Right cardiac atrium (tissue), 5 donors: ENCODE data around the gene STX18. TPM values are rescaled to one million over a fixed set of nuclear protein-coding genes. Genes with fewer than 3 reads are reported as not detected.

Source experiments
- ATAC-seq, 2 donors: fragments of 200-7000 bp; cut with Tn5 transposase; one replicate each; pipeline versions ENCODE4 v1.8.0 to v1.9.1; 2020; ENCODE audit warnings: moderate library complexity in 2 of 2, mild to moderate bottlenecking in 1 of 2
- DNase-seq, 3 donors: peaks; one replicate each; pipeline ENCODE4 v3.0.0-alpha.2; 2020
- H3K27ac ChIP-seq: one replicate; pipeline ENCODE4 v1.5.1; 2013; ENCODE audit warnings: mild to moderate bottlenecking, low read length, control low read depth, moderate library complexity
- H3K27me3 ChIP-seq: one replicate; pipeline ENCODE4 v1.6.1; 2013; ENCODE audit not compliant: control insufficient read depth, insufficient read depth
- H3K4me1 ChIP-seq: one replicate; pipeline ENCODE4 v1.6.1; 2013; ENCODE audit warnings: low read length; ENCODE audit not compliant: control insufficient read depth, insufficient read depth
- H3K4me3 ChIP-seq: one replicate; pipeline ENCODE4 v1.5.1; 2013; ENCODE audit warnings: low read length, control low read depth
- H3K9me3 ChIP-seq: one replicate; pipeline ENCODE4 v1.6.1; 2013; ENCODE audit warnings: low read length; ENCODE audit not compliant: control insufficient read depth
- WGBS: extraction: QIAGEN DNeasy Blood & Tissue Kit; methylation state at CpG from one replicate; pipeline ENCODE4 v1.1.7; 2013; 5-methylcytosine and 5-hydroxymethylcytosine counted together
- intact Hi-C, 4 donors: fragments of 100-400 bp; cut with DNase I; formaldehyde crosslinking; loops; one replicate each; pipeline versions ENCODE4 v1.11.0 to v1.14.0; 2022 to 2023
- long read RNA-seq, 4 donors: library from polyadenylated mRNA; unstranded; transcript quantifications; one replicate each; pipeline ENCODE4 v2.0.0, GENCODE V29; 2020 to 2021
- polyA plus RNA-seq: library from polyadenylated mRNA; stranded (reverse); fragments of 200-250 nt; gene quantifications from one replicate; pipeline ENCODE4 v1.2.3, GENCODE V29; 2013
- total RNA-seq, 4 donors: library from RNA; stranded (reverse); fragmentation: NEBNext Ultra II Directional; extraction: Animal tissue kit (Norgen Biotek cat#: 25700); gene quantifications; one replicate each; pipeline ENCODE4 v1.2.1, GENCODE V29; 2021
- donor health status: healthy with polysubstance abuse.
- donor health status: DM: no; HTN: yes; CAD: no.
- donor health status: DM: no; HTN: no; CAD: no.
- donor health status: DM: no; HTN: yes; CAD: no; lungs with severe emphysema.
- donor health status: DM: yes; HTN: yes; CAD: no.

STX18 gene
- total RNA-seq (10 to 100 TPM; 15.4 to 25.9 (median 17.7) TPM), polyA plus RNA-seq (14.9 TPM)
- long read RNA-seq, donor 1, transcript STX18-201 (11 exons, 2,138 nt), result major isoform, 31 of 36 reads
- long read RNA-seq, donor 1, partial matches to known transcripts, result 1 of 36 reads
- long read RNA-seq, donor 1, other reads (novel, unspliced or antisense), result 3 of 36 reads
- long read RNA-seq, donor 2, transcript STX18-201 (11 exons, 2,138 nt), result major isoform, 14 of 14 reads
- long read RNA-seq, donor 2, partial matches to known transcripts, result 0 of 14 reads
- long read RNA-seq, donor 2, other reads (novel, unspliced or antisense), result 0 of 14 reads
- long read RNA-seq, donor 3, transcript STX18-201 (11 exons, 2,138 nt), result major isoform, 82 of 95 reads
- long read RNA-seq, donor 3, partial matches to known transcripts, result 3 of 95 reads
- long read RNA-seq, donor 3, other reads (novel, unspliced or antisense), result 9 of 95 reads
- long read RNA-seq, donor 4, transcript STX18-201 (11 exons, 2,138 nt), result major isoform, 26 of 31 reads
- long read RNA-seq, donor 4, partial matches to known transcripts, result 0 of 31 reads
- long read RNA-seq, donor 4, other reads (novel, unspliced or antisense), result 5 of 31 reads

DNA sequence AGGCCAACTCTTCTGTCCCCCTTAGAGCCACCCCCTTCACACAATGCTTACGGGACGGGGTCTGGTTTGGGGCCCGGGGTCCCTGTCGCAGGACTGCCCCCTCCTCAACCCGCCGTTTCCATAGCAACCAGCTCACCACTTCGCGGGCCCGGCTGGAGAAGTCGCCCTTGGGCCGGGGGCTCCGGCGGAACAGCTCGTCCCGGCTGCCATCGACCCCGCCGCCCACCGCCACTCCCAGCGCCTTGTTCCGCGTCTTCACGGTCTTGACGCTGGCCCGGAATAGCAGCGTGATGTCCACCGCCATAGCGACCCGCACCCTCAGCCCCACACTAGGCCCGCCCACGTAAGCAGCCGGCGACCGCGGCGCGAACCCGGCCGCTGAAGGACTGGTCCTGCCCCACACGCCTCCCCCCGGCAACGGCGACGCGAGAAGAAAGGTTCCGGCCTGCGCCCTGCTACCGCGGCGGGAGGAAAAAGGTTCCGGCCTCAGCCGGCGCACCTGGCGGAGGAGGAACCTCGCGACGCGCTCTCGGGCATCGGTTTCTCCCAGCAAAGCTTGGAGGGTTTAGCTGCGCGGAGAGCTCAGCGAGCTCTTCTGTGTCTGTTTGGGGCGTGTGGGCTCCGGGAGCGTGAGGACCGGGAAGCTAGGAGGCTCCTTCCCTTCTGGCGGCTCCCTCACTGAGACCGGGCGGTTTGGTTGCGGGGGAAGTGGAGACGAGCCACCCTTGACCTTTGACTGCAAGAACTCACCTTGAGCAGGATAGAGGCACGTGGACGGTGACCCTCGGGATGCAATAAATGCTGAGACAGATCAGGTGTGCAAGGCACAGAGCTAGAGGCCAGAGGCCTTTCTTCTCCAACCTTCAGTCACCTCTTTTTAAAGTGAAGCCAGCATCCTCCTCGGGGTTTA lies at the start of gene STX18:
Gene STX18 (minus strand): TSS at position 388 of the 910 bp plus-strand sequence. CDS start 84 bp downstream, at position 304.
- WGBS, result under 1% methylated on average over 76 of the region's 76 CpGs
- ATAC-seq (peak; percentile 97 to 99), DNase-seq (peak; percentile 85 to 94 (median 93))
- intact Hi-C loops, result no loop called here
- Histone ChIP-seq H3K27me3 (no peaks in the 10 kb centered on the region), H3K9me3 (no peaks in the 10 kb centered on the region), H3K27ac (peak within 1 kb of the TSS; percentile 26), H3K4me1 (peaks cover 4% of the 10 kb centered on the region), H3K4me3 (peak within 1 kb of the TSS; percentile 68)

DNA sequence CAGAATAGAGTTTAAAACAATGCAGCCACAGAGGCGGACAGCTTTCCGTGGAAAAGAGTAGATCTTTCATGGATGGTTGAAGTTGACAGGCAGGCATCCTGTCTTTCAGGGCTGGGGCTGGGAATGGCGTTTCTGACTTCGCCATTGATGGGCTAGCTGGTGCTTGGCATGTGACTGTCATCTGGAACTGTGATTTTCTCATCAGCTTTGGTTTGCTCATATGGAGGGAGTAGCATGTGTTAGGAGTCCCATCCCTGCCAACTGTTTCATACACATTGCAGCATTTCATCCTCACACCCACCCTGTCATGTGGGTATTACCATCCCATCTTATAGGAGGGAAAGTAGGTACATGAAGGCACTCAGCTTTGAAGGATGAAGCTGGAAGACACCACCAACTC lies 49.2 kb upstream of the STX18 start:
- no peak for ATAC-seq
- H3K27ac ChIP-seq, result no peak overlapping the region
- intact Hi-C loops, result no loop called here
- no peaks in the 10 kb centered on the region for H3K4me1 ChIP-seq
- peaks cover 3% of the 10 kb centered on the region for H3K9me3 ChIP-seq
- no peaks in the 10 kb centered on the region for H3K27me3 ChIP-seq
- DNase-seq, result no peak
- WGBS, result 84% methylated on average over 4 of the region's 4 CpGs
- H3K4me3 ChIP-seq, result no peak overlapping the region

DNA sequence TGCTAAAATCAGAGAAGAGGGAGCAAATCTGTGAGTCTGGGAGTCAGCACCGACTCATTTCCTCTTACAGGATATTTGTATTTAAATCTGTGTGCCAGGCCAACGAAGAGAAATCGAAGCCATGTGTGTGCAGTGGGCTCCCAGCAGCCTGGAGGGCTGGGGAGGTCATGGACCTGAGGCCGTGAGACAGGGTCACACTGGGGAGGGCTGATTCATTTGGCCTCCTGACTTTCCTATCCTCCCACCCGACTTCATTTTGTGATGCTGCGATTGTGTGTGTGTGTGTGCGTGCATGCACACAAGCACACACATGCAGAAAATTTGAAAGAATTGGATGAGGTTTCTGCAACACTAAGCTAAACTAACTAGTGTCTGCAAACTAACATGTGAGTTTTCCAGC lies 48.7 kb upstream of the STX18 start:
- Histone ChIP-seq H3K27me3 (no peaks in the 10 kb centered on the region), H3K27ac (no peak overlapping the region), H3K4me1 (no peaks in the 10 kb centered on the region), H3K4me3 (no peak overlapping the region), H3K9me3 (peaks cover 3% of the 10 kb centered on the region)
- 65% methylated on average over 7 of the region's 7 CpGs for WGBS
- intact Hi-C loops, result no loop called here
- DNase-seq (no peak), ATAC-seq (no peak)

DNA sequence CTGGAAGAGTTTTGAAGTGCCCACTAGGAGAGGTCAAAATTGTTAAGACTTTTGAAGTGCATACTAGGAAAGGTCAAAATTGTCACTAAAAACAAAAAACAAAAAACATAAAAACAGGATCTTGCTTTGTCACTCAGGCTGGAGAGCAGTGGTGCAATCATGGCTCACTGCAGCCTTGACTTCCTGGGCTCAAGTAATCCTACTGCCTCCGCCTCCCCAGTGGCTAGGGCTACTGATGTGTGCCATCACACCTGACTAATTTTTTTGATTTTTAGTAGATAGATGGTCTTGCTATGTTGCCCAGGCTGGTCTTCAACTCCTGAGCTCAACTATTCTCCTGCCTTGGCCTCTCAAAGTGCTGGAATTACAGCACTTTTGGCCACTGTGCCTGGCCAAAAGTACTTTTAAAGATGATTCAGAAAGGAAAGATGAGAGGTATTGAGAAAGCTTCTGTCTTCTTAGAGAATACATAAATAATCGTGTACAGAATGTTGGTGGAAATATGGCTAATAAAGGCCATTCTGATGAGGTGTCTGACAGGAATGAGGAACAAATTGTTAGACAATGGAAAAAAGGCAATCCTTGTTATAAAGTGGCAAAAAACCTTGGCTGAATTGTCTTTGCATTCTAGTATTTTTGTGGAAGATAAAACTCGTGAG lies 43.3 kb upstream of the STX18 start:
- H3K9me3 ChIP-seq, result no peaks in the 10 kb centered on the region
- no peak overlapping the region for H3K27ac ChIP-seq
- DNase-seq, result no peak
- no peaks in the 10 kb centered on the region for H3K27me3 ChIP-seq
- H3K4me3 ChIP-seq, result no peak overlapping the region
- intact Hi-C loops, result no loop called here
- no peaks in the 10 kb centered on the region for H3K4me1 ChIP-seq
- ATAC-seq, result no peak
- 77% methylated on average over 3 of the region's 3 CpGs for WGBS

DNA sequence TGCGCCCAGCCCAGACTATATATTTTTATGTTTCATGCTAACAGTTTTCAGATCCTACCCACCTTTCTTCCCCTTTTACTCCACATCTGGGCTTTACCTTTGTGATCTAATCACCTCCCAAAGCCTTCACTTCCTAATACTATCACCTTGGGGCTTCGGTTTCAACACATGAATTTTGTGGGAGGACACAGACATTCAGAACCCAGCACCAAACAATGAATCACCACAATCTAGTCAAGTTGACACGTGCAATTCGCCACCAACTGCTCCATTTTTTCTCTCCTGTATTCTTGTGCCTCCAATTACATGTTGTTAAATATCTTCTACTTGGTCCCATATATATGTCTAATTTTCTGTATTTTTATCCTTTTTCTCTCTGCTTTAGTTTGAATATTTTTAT lies 41.8 kb upstream of the STX18 start:
- H3K4me1 ChIP-seq, result no peaks in the 10 kb centered on the region
- H3K27me3 ChIP-seq, result no peaks in the 10 kb centered on the region
- ATAC-seq, result no peak
- 91% methylated on average over 4 of the region's 4 CpGs for WGBS
- intact Hi-C loops, result no loop called here
- no peak for DNase-seq
- no peaks in the 10 kb centered on the region for H3K9me3 ChIP-seq
- H3K27ac ChIP-seq, result no peak overlapping the region
- H3K4me3 ChIP-seq, result no peak overlapping the region

DNA sequence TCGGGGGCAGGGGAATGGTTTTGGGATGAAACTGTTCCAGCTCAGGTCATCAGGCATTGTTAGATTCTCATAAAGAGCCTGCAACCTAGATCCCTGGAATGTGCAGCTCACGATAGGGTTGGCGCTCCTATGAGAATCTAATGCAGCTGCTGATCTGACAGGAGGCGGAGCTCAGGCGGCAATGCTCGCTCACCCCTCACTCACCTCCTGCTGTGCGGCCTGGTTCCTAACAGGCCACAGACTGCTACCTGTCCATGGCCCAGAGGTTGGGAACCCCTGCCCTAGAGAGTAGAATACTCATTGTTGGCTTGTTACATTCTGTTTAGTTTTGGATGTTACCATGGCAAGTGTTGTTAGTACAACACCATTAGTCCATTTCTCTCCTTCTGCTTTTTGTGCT lies 40.8 kb upstream of the STX18 start:
- no peak overlapping the region for H3K27ac ChIP-seq
- intact Hi-C loops, result no loop called here
- no peak overlapping the region for H3K4me3 ChIP-seq
- no peaks in the 10 kb centered on the region for H3K4me1 ChIP-seq
- no peaks in the 10 kb centered on the region for H3K9me3 ChIP-seq
- WGBS, result 83% methylated on average over 7 of the region's 7 CpGs
- DNase-seq (no peak), ATAC-seq (no peak)
- H3K27me3 ChIP-seq, result no peaks in the 10 kb centered on the region

DNA sequence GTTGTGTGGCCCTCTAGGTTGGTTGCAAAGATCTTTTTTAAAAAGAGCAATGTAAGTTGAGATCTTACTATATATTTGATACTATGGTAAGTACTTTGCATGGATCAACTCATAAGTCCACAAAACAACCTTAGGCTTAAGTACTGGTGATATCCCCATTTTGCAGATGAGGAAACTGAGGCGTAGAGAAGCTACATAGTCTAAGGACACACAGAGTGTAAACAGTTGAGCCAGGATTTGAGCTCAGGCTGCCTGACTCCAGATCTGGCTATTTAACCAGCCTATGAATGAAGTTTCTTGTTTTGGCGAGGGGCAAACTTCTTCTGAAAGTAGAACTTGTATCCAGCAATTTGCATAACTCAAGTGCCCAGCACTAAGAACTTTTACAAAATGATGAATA lies 38.6 kb upstream of the STX18 start:
- intact Hi-C loops, result no loop called here

DNA sequence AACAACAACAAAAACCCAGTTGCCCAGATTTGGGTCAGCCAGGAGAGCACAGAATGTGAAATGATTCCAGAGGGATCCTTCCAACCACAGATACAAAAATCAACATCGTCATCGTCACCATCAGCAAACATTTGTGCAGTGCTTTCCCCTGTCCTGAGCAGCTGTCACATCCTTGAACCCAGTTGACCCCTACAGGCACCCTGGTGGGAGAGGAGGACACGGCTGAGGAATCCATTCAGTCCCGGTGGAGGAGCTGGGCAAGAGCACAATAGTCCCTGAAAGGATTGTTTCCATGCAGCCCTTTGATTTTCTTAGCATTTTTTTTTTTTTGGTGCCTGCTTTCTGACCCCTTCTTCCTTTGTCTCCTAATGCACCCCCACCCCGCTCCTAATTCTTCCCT lies 37.1 kb upstream of the STX18 start:
- DNase-seq, result no peak
- H3K4me3 ChIP-seq, result no peak overlapping the region
- intact Hi-C loops, result no loop called here
- no peak overlapping the region for H3K27ac ChIP-seq
- peaks cover 3% of the 10 kb centered on the region for H3K4me1 ChIP-seq
- H3K9me3 ChIP-seq, result no peaks in the 10 kb centered on the region
- H3K27me3 ChIP-seq, result no peaks in the 10 kb centered on the region
- 50% methylated on average over 5 of the region's 5 CpGs for WGBS
- no peak for ATAC-seq

More for the DNA sequence above, 38.6 kb upstream of the STX18 start:
- no peak for ATAC-seq
- H3K4me1 ChIP-seq, result no peaks in the 10 kb centered on the region
- no peaks in the 10 kb centered on the region for H3K9me3 ChIP-seq
- H3K4me3 ChIP-seq, result no peak overlapping the region
- H3K27ac ChIP-seq, result no peak overlapping the region
- H3K27me3 ChIP-seq, result no peaks in the 10 kb centered on the region
- 95% methylated on average over 2 of the region's 2 CpGs for WGBS
- no peak for DNase-seq

DNA sequence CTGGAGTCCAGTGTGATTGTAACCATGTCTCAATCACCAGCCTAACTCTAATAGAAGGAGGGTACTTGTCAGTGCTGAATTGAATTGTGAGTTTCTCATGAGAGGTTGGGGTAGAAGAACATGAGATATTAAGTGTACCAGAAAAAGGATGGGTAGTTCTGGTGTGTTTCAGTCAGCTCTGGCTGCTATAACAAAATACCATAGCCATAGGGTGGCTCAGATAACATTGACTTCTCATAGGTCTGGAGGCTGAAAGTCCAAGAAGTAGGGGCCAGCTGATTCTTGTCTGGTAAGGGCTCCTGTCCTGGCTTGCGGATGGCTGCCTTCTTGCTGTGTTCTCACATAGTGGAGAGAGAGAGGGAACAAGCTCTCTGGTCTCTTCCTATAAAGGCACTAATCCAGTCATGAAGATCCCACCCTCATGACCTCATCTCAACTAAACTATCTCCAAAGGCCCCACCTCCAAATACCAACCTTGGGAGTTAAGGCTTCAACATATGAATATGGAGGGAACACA lies 35.6 kb upstream of the STX18 start:
- H3K4me3 ChIP-seq, result no peak overlapping the region
- ATAC-seq, result no peak
- 40% methylated on average over 1 of the region's 1 CpG for WGBS
- no peak overlapping the region for H3K27ac ChIP-seq
- no peaks in the 10 kb centered on the region for H3K9me3 ChIP-seq
- no peak for DNase-seq
- intact Hi-C loops, result no loop called here
- H3K27me3 ChIP-seq, result no peaks in the 10 kb centered on the region
- H3K4me1 ChIP-seq, result peaks cover 3% of the 10 kb centered on the region

DNA sequence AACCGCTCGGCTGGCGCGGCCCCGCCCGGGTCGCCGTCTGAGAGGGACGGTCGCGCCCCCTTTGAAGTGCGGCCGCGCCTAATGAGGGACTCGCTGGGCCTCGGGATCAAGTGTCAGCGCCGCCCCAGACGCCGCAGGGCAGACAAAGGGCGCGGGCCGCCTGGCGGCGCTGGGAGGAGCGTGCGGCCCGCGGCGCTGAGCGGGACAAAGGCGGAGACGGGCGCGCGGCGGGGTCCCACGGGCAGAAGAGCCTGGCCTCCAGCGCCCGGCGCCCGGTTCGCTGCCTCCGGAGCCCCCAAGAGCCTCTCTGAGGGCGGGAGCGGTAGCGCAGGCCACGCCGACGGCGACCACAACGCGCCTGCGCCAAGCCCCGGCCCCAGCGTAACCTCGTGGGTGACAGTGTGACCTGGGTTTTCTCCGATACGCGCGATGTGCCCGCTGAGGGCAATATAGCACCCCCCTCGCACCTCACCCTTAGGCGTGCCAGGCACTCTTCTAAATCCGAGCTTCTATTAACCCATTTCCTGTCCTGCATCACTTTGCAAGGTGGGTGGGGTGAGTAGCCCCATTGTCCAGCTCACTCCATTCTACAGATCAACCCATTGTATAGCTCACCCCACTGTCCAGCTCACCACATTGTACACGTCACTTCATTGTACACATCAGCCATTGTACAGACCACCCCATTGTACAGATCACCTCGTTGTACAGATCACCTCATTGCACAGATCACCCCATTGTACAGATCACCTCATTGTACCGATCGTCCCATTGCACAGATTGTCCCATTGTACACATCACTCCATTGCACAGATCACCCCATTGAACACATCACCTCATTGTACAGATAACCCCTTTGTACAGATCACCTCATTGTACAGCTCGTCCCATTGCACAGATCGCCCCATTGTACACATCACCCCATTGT lies 33.7 kb upstream of the STX18 start:
- 8% methylated on average over 71 of the region's 71 CpGs for WGBS
- H3K4me3 ChIP-seq, result peak overlapping the region; percentile 61
- H3K4me1 ChIP-seq, result peaks cover 3% of the 10 kb centered on the region
- intact Hi-C loops, result no loop called here
- H3K27me3 ChIP-seq, result no peaks in the 10 kb centered on the region
- no peaks in the 10 kb centered on the region for H3K9me3 ChIP-seq
- ATAC-seq, result peak; percentile 95 to 96
- H3K27ac ChIP-seq, result peak overlapping the region; percentile 66
- peak; percentile 81 to 90 (median 88) for DNase-seq
